Upper lobe of left lung (tissue), 6 donors: ENCODE measurements around the gene KCNIP1. TPM values are rescaled to one million over a fixed set of nuclear protein-coding genes. Genes with fewer than 3 reads are reported as not detected.
A peak's percentile ranks its signal among the peaks of the same experiment; 100 is the strongest.

Experiments
- ATAC-seq, 2 donors: fragments of 200-7000 bp; cut with Tn5 transposase; one replicate each; pipeline ENCODE4 v1.9.1; 2022; ENCODE audit warnings: mild to moderate bottlenecking in 2 of 2, moderate library complexity in 2 of 2; ENCODE audit not compliant: low FRiP score in 2 of 2
- DNase-seq, 2 donors: peaks; one replicate each; pipeline ENCODE4 v3.0.0-alpha.2; 2019 to 2020
- H3K27ac ChIP-seq, 4 donors: fragments of 200-600 bp; sonication (generic); one replicate each; pipeline ENCODE4 v1.5.1; 2016 to 2019
- H3K27me3 ChIP-seq, 4 donors: fragments of 200-600 bp; sonication (generic); one replicate each; pipeline ENCODE4 v1.5.1; 2017 to 2019
- H3K36me3 ChIP-seq, 4 donors: fragments of 200-600 bp; sonication (generic); one replicate each; pipeline ENCODE4 v1.5.1; 2016 to 2019
- H3K4me1 ChIP-seq, 4 donors: fragments of 200-600 bp; sonication (generic); one replicate each; pipeline ENCODE4 v1.5.1; 2018 to 2019
- H3K4me3 ChIP-seq, 4 donors: fragments of 200-600 bp; sonication (generic); one replicate each; pipeline ENCODE4 v1.5.1; 2017 to 2019; ENCODE audit warnings: mild to moderate bottlenecking in 2 of 4, moderate library complexity in 1 of 4
- H3K9me3 ChIP-seq, 4 donors: fragments of 200-600 bp; sonication (generic); one replicate each; pipeline ENCODE4 v1.5.1; 2018 to 2019
- EP300 ChIP-seq, 4 donors: sonication (generic); formaldehyde crosslinking; IDR thresholded peaks; one replicate each; pipeline ENCODE4 v1.5.1; 2017; ENCODE audit warnings: antibody characterized with exemption in 4 of 4, control low read depth in 2 of 4
- POLR2A ChIP-seq, 4 donors: fragments of 450-650 bp; IDR thresholded peaks; one replicate each; pipeline ENCODE4 v1.5.1; 2016 to 2017; ENCODE audit warnings: antibody characterized with exemption in 4 of 4, mild to moderate bottlenecking in 2 of 4
- POLR2AphosphoS5 ChIP-seq, 2 donors: sonication (generic); formaldehyde crosslinking; IDR thresholded peaks; one replicate each; pipeline ENCODE4 v1.5.1; 2017; ENCODE audit warnings: antibody characterized with exemption in 2 of 2
- WGBS, 2 donors: methylation state at CpG; one replicate each; pipeline ENCODE4 v1.1.5; 2017 to 2018; 5-methylcytosine and 5-hydroxymethylcytosine counted together
- total RNA-seq, 6 donors: library from RNA; depleted of rRNA in 4 of 6; stranded (reverse); fragments of >200 nt in 4 of 6; gene quantifications; one replicate each; pipeline versions ENCODE4 v1.1.0 to v1.2.1, GENCODE V29; 2016 to 2021
- TF ChIP-seq, protein P1 (sequence below), 6 experiments: fragments of 450-650 bp in 4 of 6; fragments of 200-600 bp in 2 of 6; sonication (generic) in 2 of 6; IDR thresholded peaks; one replicate each; pipeline ENCODE4 v1.5.1; 2016 to 2019; ENCODE audit warnings: antibody characterized with exemption in 6 of 6
- donor health status: DM: no; HTN: no; CAD: no; lungs with moderate emphysema.
- donor health status: DM: no; HTN: yes; CAD: no; lungs with severe emphysema.

The KCNIP1 gene
- total RNA-seq, 6 donors from 2014 or later = 1.9 to 3.3 (median 2.9) TPM; not detected in 1

DNA sequence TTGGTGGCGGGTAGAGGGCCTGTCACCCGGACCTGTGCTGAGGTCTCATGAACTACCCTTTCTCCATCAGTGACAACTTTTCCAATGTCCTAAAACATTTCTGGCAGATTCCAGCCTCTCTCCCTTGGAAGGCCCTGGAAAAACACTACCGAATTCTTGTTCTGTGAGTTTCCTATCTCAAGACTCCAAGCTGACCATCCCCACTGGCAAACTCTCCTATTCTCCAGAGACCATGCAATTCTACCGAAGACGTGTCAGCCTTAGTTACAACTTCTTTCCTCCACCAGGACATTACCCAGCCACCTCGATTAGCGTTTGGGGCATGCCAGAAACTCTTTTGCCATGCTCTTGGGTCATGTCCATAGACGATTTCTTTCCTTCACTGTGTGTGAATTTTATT lies 252.9 kb downstream of the KCNIP1 start:
- 85 to 89% methylated on average over 8 of the region's 8 CpGs for WGBS, 2 donors
- ATAC-seq (no peak), DNase-seq (no peak)
- H3K9me3 ChIP-seq = no peaks in the 10 kb centered on the region
- H3K27me3 ChIP-seq = no peaks in the 10 kb centered on the region
- H3K4me3 ChIP-seq = no peak overlapping the region
- peaks cover 8 to 31% (median 24%) of the 10 kb centered on the region in 4 donors for H3K4me1 ChIP-seq
- TF ChIP-seq POLR2AphosphoS5 (IDR thresholded peaks at IDR 0.05) (no peak), POLR2A (IDR thresholded peaks at IDR 0.05) (no peak), EP300 (IDR thresholded peaks at IDR 0.05) (no peak)
- TF ChIP-seq, protein P1, sequence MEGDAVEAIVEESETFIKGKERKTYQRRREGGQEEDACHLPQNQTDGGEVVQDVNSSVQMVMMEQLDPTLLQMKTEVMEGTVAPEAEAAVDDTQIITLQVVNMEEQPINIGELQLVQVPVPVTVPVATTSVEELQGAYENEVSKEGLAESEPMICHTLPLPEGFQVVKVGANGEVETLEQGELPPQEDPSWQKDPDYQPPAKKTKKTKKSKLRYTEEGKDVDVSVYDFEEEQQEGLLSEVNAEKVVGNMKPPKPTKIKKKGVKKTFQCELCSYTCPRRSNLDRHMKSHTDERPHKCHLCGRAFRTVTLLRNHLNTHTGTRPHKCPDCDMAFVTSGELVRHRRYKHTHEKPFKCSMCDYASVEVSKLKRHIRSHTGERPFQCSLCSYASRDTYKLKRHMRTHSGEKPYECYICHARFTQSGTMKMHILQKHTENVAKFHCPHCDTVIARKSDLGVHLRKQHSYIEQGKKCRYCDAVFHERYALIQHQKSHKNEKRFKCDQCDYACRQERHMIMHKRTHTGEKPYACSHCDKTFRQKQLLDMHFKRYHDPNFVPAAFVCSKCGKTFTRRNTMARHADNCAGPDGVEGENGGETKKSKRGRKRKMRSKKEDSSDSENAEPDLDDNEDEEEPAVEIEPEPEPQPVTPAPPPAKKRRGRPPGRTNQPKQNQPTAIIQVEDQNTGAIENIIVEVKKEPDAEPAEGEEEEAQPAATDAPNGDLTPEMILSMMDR (IDR thresholded peaks at IDR 0.05) = no peak
- H3K36me3 ChIP-seq = no peaks in the 10 kb centered on the region
- H3K27ac ChIP-seq = peak overlapping the region in 3 of 4 donors; percentile 30 to 52 (median 51)

GRCh38 chr5:170757182-170757601 lies 253.4 kb downstream of the KCNIP1 start:
- 31 to 37% methylated on average over 4 of the region's 4 CpGs for WGBS, 2 donors
- Histone ChIP-seq H3K9me3 (no peaks in the 10 kb centered on the region), H3K36me3 (no peaks in the 10 kb centered on the region), H3K27ac (peak overlapping the region; percentile 30 to 52 (median 45)), H3K4me1 (peaks cover 8 to 27% (median 20%) of the 10 kb centered on the region in 4 donors), H3K4me3 (no peak overlapping the region), H3K27me3 (no peaks in the 10 kb centered on the region)
- peak; percentile 22 to 62 for ATAC-seq
- TF ChIP-seq POLR2AphosphoS5 (IDR thresholded peaks at IDR 0.05) = no peak
- TF ChIP-seq EP300 (IDR thresholded peaks at IDR 0.05) = peak in 1 of 4 donors; percentile 14
- no peak for TF ChIP-seq POLR2A (IDR thresholded peaks at IDR 0.05)
- TF ChIP-seq, protein P1 (IDR thresholded peaks at IDR 0.05) = no peak
- DNase-seq = peak in 1 of 2 donors; percentile 49

DNA sequence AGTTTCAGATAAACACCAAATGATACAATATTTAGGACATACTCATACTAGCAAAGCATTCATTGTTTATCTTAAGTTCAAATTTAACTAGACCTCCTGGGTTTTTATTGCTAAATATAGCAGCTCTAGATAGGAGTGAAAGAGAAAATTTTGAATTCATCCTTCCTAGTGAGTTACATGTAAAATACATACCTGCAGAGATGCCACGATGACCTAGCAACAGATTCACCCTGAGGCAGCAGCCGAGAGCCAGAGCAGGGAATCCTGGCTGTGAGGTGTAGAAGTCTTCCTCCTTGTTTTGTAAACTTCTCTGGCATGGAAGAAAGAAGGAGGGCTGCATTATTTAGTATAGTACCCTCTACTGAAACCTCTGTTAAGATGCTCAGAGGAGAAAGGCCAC lies 253.8 kb downstream of the KCNIP1 start:
- H3K9me3 ChIP-seq = no peaks in the 10 kb centered on the region
- TF ChIP-seq POLR2A (IDR thresholded peaks at IDR 0.05) (no peak), EP300 (IDR thresholded peaks at IDR 0.05) (no peak), POLR2AphosphoS5 (IDR thresholded peaks at IDR 0.05) (no peak)
- TF ChIP-seq, protein P1 (IDR thresholded peaks at IDR 0.05) = no peak
- H3K27ac ChIP-seq = peak overlapping the region in 1 of 4 donors; percentile 39
- H3K4me1 ChIP-seq = peaks cover 8 to 22% (median 18%) of the 10 kb centered on the region in 4 donors
- DNase-seq (no peak), ATAC-seq (no peak)
- 90 to 94% methylated on average over 2 of the region's 2 CpGs for WGBS, 2 donors
- no peaks in the 10 kb centered on the region for H3K36me3 ChIP-seq
- H3K4me3 ChIP-seq = no peak overlapping the region
- H3K27me3 ChIP-seq = no peaks in the 10 kb centered on the region

DNA sequence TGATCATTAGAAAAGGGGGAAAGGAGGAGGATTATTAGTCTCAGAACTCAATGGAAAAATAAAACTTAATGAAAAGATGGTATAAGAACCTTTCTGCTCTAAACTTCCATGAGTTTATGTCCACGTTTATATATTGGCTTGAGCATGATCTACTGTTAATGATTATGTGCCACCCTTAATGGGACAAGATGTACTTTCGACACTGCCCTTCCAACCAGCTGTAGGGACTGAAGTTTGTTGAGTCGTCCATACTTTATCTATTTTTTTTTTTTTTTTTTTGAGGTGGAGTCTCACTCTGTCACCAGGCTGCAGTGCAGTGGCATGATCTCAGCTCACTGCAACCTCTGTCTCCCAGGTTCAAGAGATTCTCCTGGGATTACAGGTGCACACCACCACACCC lies 254.7 kb downstream of the KCNIP1 start:
- peaks cover 8 to 22% (median 18%) of the 10 kb centered on the region in 4 donors for H3K4me1 ChIP-seq
- WGBS, 2 donors = 83% methylated on average over 3 of the region's 3 CpGs
- no peak for ATAC-seq
- no peak overlapping the region for H3K27ac ChIP-seq
- no peaks in the 10 kb centered on the region for H3K9me3 ChIP-seq
- H3K27me3 ChIP-seq = no peaks in the 10 kb centered on the region
- H3K4me3 ChIP-seq = no peak overlapping the region
- no peak for DNase-seq
- no peaks in the 10 kb centered on the region for H3K36me3 ChIP-seq
- TF ChIP-seq EP300 (IDR thresholded peaks at IDR 0.05) = no peak
- TF ChIP-seq, protein P1 (IDR thresholded peaks at IDR 0.05) = no peak
- no peak for TF ChIP-seq POLR2AphosphoS5 (IDR thresholded peaks at IDR 0.05)
- no peak for TF ChIP-seq POLR2A (IDR thresholded peaks at IDR 0.05)

- TF ChIP-seq POLR2A (IDR thresholded peaks at IDR 0.05) = no peak
- no peak for TF ChIP-seq EP300 (IDR thresholded peaks at IDR 0.05)
- TF ChIP-seq POLR2AphosphoS5 (IDR thresholded peaks at IDR 0.05) = no peak
Observed at GRCh38 chr5:170760113-170760512, 256.3 kb downstream of the KCNIP1 start.

More at GRCh38 chr5:170760113-170760512, 256.3 kb downstream of the KCNIP1 start:
- no peaks in the 10 kb centered on the region for H3K27me3 ChIP-seq
- no peaks in the 10 kb centered on the region for H3K36me3 ChIP-seq
- ATAC-seq = no peak
- WGBS, 2 donors = 82 to 92% methylated on average over 8 to 9 of the region's 9 CpGs
- no peak overlapping the region for H3K27ac ChIP-seq
- no peak overlapping the region for H3K4me3 ChIP-seq
- H3K9me3 ChIP-seq = no peaks in the 10 kb centered on the region
- DNase-seq = no peak
- peaks cover 8 to 22% (median 18%) of the 10 kb centered on the region in 4 donors for H3K4me1 ChIP-seq
